SH-SY5Y (cell line): ENCODE results near the gene PSG5.

Source experiments
- GATA2 ChIP-seq: IDR thresholded peaks from 2 replicates; pipeline ENCODE4 v1.6.1; 2011; ENCODE audit warnings: mild to moderate bottlenecking, low read depth, low read length
- GATA3 ChIP-seq: IDR thresholded peaks from 2 replicates; pipeline ENCODE4 v1.6.1; 2011; ENCODE audit warnings: low read depth, mild to moderate bottlenecking, low read length, moderate library complexity

GRCh38 chr19:43207991-43208390 lies 21.7 kb upstream of the PSG5 start:
- TF ChIP-seq GATA3 (no peak), GATA2 (no peak)
